HepG2 (cell line): Measurements from ENCODE around the gene GATD1. TPM values are rescaled to one million over a fixed set of nuclear protein-coding genes. Genes with fewer than 3 reads are reported as not detected.

Experiments used
- ATAC-seq: fragments of 200-7000 bp; cut with Tn5 transposase; 3 replicates; pipeline ENCODE4 v1.9.1; 2020; ENCODE audit warnings: mild to moderate bottlenecking, moderate library complexity
- BruUV-seq: library from RNA; stranded (reverse); fragments of 400-500 nt; replicated peaks from 2 replicates; lab custom pipeline; 2021; lab: Mats Ljungman, UMichigan
- CTCF ChIA-PET: fragments of 300-600 bp; formaldehyde crosslinking; extraction: SDS; loops from one replicate; lab custom pipeline; 2021; ENCODE audit warnings: low total read pairs, inconsistent platforms, low intra/inter-chr PET ratio; lab: Yijun Ruan, JAX
- POLR2A ChIA-PET: fragments of 350-600 bp; sonication (Branson Sonifier 250); formaldehyde crosslinking; loops from one replicate; lab custom pipeline; 2020; ENCODE audit warnings: antibody characterized with exemption, inconsistent platforms; lab: Yijun Ruan, JAX
- DNase-seq: peaks from one replicate; pipeline ENCODE4 v3.0.0-alpha.2; 2015; ENCODE audit warnings: low spot score
- FAIRE-seq: peaks from 3 replicates; lab custom pipeline; 2011; peaks lifted over from hg19 to GRCh38; lab: Jason Lieb, UNC
- H2AFZ ChIP-seq: one replicate; pipeline ENCODE4 v1.6.1; 2011; ENCODE audit warnings: low read length, inconsistent platforms
- H3K27ac ChIP-seq: fragments of 300-600 bp; 3 replicates; pipeline ENCODE4 v1.8.0; 2011; ENCODE audit warnings: mixed run types, mild to moderate bottlenecking, mixed read lengths, low read length, inconsistent platforms; ENCODE audit not compliant: insufficient read depth; ENCODE audit errors: extremely low read length
- H3K27me3 ChIP-seq, 2 experiments: fragments of 200-600 bp in 1 of 2; 2 replicates in 1 of 2; 3 replicates in 1 of 2; pipeline versions ENCODE4 v1.6.0 to v1.8.0; 2011; ENCODE audit warnings: low read length in 2 of 2, mild to moderate bottlenecking in 2 of 2, moderate library complexity in 2 of 2, inconsistent platforms in 1 of 2; ENCODE audit not compliant: insufficient read depth in 2 of 2, control insufficient read depth in 1 of 2
- H3K36me3 ChIP-seq, 2 experiments: fragments of 200-600 bp in 1 of 2; replicated peaks in 1 of 2; 2 replicates in 1 of 2; 3 replicates in 1 of 2; pipeline versions ENCODE4 v1.5.1 to v1.8.0; 2011; ENCODE audit warnings: low read length in 2 of 2, inconsistent platforms in 1 of 2; ENCODE audit not compliant: insufficient read depth in 2 of 2, control insufficient read depth in 1 of 2
- H3K4me1 ChIP-seq: 2 replicates; pipeline ENCODE4 v1.5.1; 2012; ENCODE audit warnings: low read length, inconsistent platforms; ENCODE audit not compliant: insufficient read depth
- H3K4me2 ChIP-seq: 2 replicates; pipeline ENCODE4 v1.6.0; 2011; ENCODE audit warnings: low read depth, low read length, inconsistent platforms
- H3K4me3 ChIP-seq, 3 experiments: fragments of 200-600 bp in 1 of 3; sonication (generic), shearing (Covaris generic) in 1 of 3; replicated peaks in 1 of 3; 2 replicates each; pipeline ENCODE4 v1.5.1; 2011 to 2016; ENCODE audit warnings: low read length in 3 of 3, inconsistent platforms in 2 of 3, low read depth in 2 of 3, mild to moderate bottlenecking in 2 of 3, control low read depth in 1 of 3, mixed read lengths in 1 of 3; ENCODE audit not compliant: insufficient read depth in 1 of 3
- H3K79me2 ChIP-seq: one replicate; pipeline ENCODE4 v1.6.1; 2011; ENCODE audit warnings: low read length, inconsistent platforms; ENCODE audit not compliant: insufficient read depth
- H3K9ac ChIP-seq: 2 replicates; pipeline ENCODE4 v1.6.0; 2011; ENCODE audit warnings: mild to moderate bottlenecking, low read depth, low read length, inconsistent platforms; ENCODE audit not compliant: insufficient read depth
- H3K9me3 ChIP-seq: 2 replicates; pipeline ENCODE4 v1.5.1; 2012; ENCODE audit warnings: mild to moderate bottlenecking, low read length
- H4K20me1 ChIP-seq: 2 replicates; pipeline ENCODE4 v1.6.0; 2011; ENCODE audit warnings: inconsistent platforms, mild to moderate bottlenecking, low read length, moderate library complexity; ENCODE audit not compliant: insufficient read depth
- FIP1L1 ChIP-seq: fragments of 200-400 bp; formaldehyde crosslinking; IDR thresholded peaks from 2 replicates; pipeline ENCODE4 v1.6.1; 2018; ENCODE audit warnings: low read depth, mild to moderate bottlenecking, low read length, moderate library complexity, borderline replicate concordance; ENCODE audit not compliant: insufficient read depth
- HNRNPL ChIP-seq: fragments of 200-400 bp; formaldehyde crosslinking; IDR thresholded peaks from 2 replicates; pipeline ENCODE4 v1.6.1; 2017; ENCODE audit warnings: mild to moderate bottlenecking, low read depth, low read length
- HOXD1 ChIP-seq: sonication (generic); formaldehyde crosslinking; IDR thresholded peaks from 2 replicates; pipeline ENCODE4 v1.5.0; 2020; ENCODE audit warnings: missing genetic modification reagents
- KDM2A ChIP-seq: sonication (generic); formaldehyde crosslinking; IDR thresholded peaks from 2 replicates; pipeline ENCODE4 v1.4.0; 2020; ENCODE audit warnings: low read depth, missing genetic modification reagents, borderline replicate concordance
- MED8 ChIP-seq: sonication (generic); formaldehyde crosslinking; IDR thresholded peaks from 2 replicates; pipeline ENCODE4 v1.8.1; 2023; ENCODE audit warnings: mild to moderate bottlenecking, missing genetic modification reagents; ENCODE audit not compliant: insufficient replicate concordance
- MEIS1 ChIP-seq: sonication (generic); formaldehyde crosslinking; IDR thresholded peaks from 2 replicates; pipeline ENCODE4 v1.9.0; 2021; ENCODE audit warnings: mild to moderate bottlenecking, missing genetic modification reagents, moderate library complexity, borderline replicate concordance
- MTF1 ChIP-seq: sonication (generic); formaldehyde crosslinking; IDR thresholded peaks from 2 replicates; pipeline ENCODE4 v1.5.0; 2020; ENCODE audit warnings: missing genetic modification reagents
- POLR2A ChIP-seq, 2 experiments: IDR thresholded peaks; 2 replicates each; pipeline ENCODE4 v1.6.1; 2011; ENCODE audit warnings: low read depth in 2 of 2, low read length in 2 of 2, mild to moderate bottlenecking in 1 of 2, moderate library complexity in 1 of 2; ENCODE audit not compliant: insufficient read depth in 1 of 2
- SAP130 ChIP-seq: IDR thresholded peaks from 2 replicates; pipeline ENCODE4 v1.6.1; 2016; ENCODE audit warnings: low read depth
- SIN3A ChIP-seq: IDR thresholded peaks from 2 replicates; pipeline ENCODE4 v1.6.1; 2011; ENCODE audit warnings: low read depth, mild to moderate bottlenecking, control low read depth, low read length, borderline replicate concordance
- SNRNP70 ChIP-seq: fragments of 200-400 bp; formaldehyde crosslinking; IDR thresholded peaks from 2 replicates; pipeline ENCODE4 v1.6.1; 2017; ENCODE audit warnings: mild to moderate bottlenecking, low read depth, low read length, moderate library complexity
- SP5 ChIP-seq: IDR thresholded peaks from 2 replicates; pipeline ENCODE4 v1.6.1; 2016; ENCODE audit warnings: low read depth, borderline replicate concordance
- TMF1 ChIP-seq: sonication (generic); formaldehyde crosslinking; IDR thresholded peaks from 2 replicates; pipeline ENCODE4 v1.8.1; 2022; ENCODE audit warnings: low read depth, missing genetic modification reagents
- TRIM24 ChIP-seq: sonication (generic); formaldehyde crosslinking; IDR thresholded peaks from 2 replicates; pipeline ENCODE4 v1.8.0; 2022; ENCODE audit warnings: mild to moderate bottlenecking, missing genetic modification reagents
- ZNF333 ChIP-seq: sonication (generic); formaldehyde crosslinking; IDR thresholded peaks from 2 replicates; pipeline ENCODE4 v1.4.0; 2020; ENCODE audit warnings: mild to moderate bottlenecking, missing genetic modification reagents, borderline replicate concordance
- ZNF430 ChIP-seq: sonication (generic); formaldehyde crosslinking; IDR thresholded peaks from 2 replicates; pipeline ENCODE4 v1.9.0; 2021; ENCODE audit warnings: mild to moderate bottlenecking, missing genetic modification reagents
- ZNF607 ChIP-seq: sonication (generic); formaldehyde crosslinking; IDR thresholded peaks from 2 replicates; pipeline ENCODE4 v1.5.1; 2020; ENCODE audit warnings: missing genetic modification reagents, mild to moderate bottlenecking, borderline replicate concordance
- ZNF644 ChIP-seq: IDR thresholded peaks from 2 replicates; pipeline ENCODE4 v1.6.1; 2016; ENCODE audit warnings: low read depth
- WGBS: methylation state at CpG from one replicate; pipeline ENCODE4 v1.1.6; 2017; ENCODE audit warnings: low lambda C conversion rate; 5-methylcytosine and 5-hydroxymethylcytosine counted together
- in situ Hi-C: cut with HindIII; loops from 2 replicates; pipeline ENCODE4 v1.10.0; 2017; ENCODE audit warnings: low pct_unique_long_range_greater_than_20kb; ENCODE audit not compliant: extremely low pct_ligation_motif_present
- intact Hi-C: fragments of 100-400 bp; cut with micrococcal nuclease; formaldehyde crosslinking; loops from one replicate; pipeline ENCODE4 v1.10.0; 2022; ENCODE audit not compliant: unreplicated experiment
- polyA plus RNA-seq, 8 experiments: library from polyadenylated mRNA; depleted of rRNA in 3 of 8; stranded (reverse) in 7 of 8; unstranded in 1 of 8; fragments of >200 nt; fragmentation: Illumina TruSeq in 4 of 8; extraction: Trizol in 4 of 8; gene quantifications; 2 replicates each; pipeline versions ENCODE4 v1.2.1 to v1.2.3, GENCODE V29; 2011 to 2016; ENCODE audit warnings: low read depth in 4 of 8, missing spikeins in 1 of 8, mixed read lengths in 1 of 8; ENCODE audit not compliant: insufficient read depth in 1 of 8
- total RNA-seq, 5 experiments: library from RNA; depleted of rRNA; stranded (reverse); fragments of >200 nt; fragmentation: Illumina TruSeq; extraction: Trizol; gene quantifications; 2 replicates each; pipeline ENCODE4 v1.2.3, GENCODE V29; 2016; ENCODE audit warnings: low read depth in 1 of 5
- TF ChIP-seq, protein P1 (sequence below): sonication (generic); formaldehyde crosslinking; IDR thresholded peaks from 2 replicates; pipeline ENCODE4 v1.4.0; 2020; ENCODE audit warnings: mild to moderate bottlenecking, low read depth, missing genetic modification reagents
- TF ChIP-seq, protein P2 (sequence below): IDR thresholded peaks from 2 replicates; pipeline ENCODE4 v1.6.1; 2012; ENCODE audit warnings: inconsistent platforms
- TF ChIP-seq, protein P3 (sequence below): sonication (generic); formaldehyde crosslinking; IDR thresholded peaks from 2 replicates; pipeline ENCODE4 v1.8.0; 2022; ENCODE audit warnings: mild to moderate bottlenecking, missing genetic modification reagents; ENCODE audit not compliant: insufficient replicate concordance

Gene GATD1
- total and polyA plus RNA-seq, 2 of the 13 experiments (the other 11 are each of a cell fraction or from before 2014, with no cell fraction given), result 31.3 to 60.5 TPM

DNA sequence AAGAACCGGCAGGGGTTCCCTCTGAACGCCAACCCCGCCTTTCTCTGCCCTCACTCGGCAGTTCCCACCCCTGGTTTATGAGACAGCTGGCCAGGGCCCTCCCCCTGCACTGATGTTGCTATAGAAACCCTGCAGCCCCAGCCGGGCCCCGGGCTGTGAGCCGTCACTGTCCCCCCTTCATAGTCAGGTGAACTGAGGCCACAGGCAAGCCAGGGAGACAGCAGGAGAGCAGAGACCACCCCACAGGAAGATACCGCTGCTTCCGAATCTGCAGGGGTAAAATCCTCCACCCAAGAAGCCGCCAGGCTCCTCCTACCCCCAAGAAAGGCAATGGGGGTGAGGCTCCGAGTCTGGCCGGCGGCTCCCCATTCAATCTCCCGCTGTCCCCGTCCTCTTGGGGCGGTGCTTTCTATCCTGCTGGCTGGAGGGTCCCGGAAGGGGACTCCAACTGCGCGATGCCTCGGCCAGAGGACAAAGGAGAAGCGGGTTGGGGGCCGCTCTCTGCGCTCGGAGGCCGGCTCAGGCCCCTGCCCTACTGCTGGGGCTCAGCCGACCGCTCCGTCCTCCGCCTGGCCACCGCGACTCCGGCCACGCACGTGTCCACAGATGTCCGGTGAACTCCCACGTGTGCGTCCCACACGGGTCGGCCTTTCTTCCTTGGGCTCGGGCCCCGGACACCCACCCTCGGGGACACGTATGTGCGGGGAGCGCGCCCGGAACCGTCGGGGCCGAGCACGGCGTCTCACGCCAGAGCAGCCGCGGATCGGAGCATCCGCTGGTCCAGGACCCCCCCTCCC, 20.2 kb upstream of the GATD1 start:
- peak; percentile 51 for FAIRE-seq
- POLR2A ChIA-PET, result interaction anchor here (0.7 to 5.3 kb wide), 6 partner anchors 8 to 43 kb away, joined by 3 to 44 read pairs (median 26); partner anchors contain the start of genes GATD1, PIDD1, PNPLA2 and RPLP2
- in situ Hi-C loops (no loop called here), intact Hi-C loops (no loop called here)
- no peaks in the 10 kb centered on the region for H3K4me1 ChIP-seq
- CTCF ChIA-PET, result interaction anchor here (1.2 kb wide), 1 partner anchor 70 kb away, joined by 4 read pairs; no protein-coding TSS in a partner anchor
- no peaks in the 10 kb centered on the region; a peak in 1 of 5 replicates for H3K27me3 ChIP-seq
- peaks cover 4% of the 10 kb centered on the region for H3K79me2 ChIP-seq
- H4K20me1 ChIP-seq, result no peaks in the 10 kb centered on the region
- H3K4me3 ChIP-seq, result peak overlapping the region; percentile 70 to 97 (median 94)
- peak; percentile 61 for ATAC-seq
- peaks cover 6% of the 10 kb centered on the region in 2 experiments; a peak in 3 of 5 replicates for H3K36me3 ChIP-seq
- peak; percentile 78 for DNase-seq
- whole genome bisulfite sequencing, result 1% methylated on average over 26 of the region's 57 CpGs
- H3K4me2 ChIP-seq, result peak overlapping the region; percentile 100
- peak overlapping the region; percentile 82 for H3K9ac ChIP-seq
- H3K9me3 ChIP-seq, result no peaks in the 10 kb centered on the region
- H2AFZ ChIP-seq, result no peak overlapping the region
- TSS peak; percentile 42 for BruUV-seq
- H3K27ac ChIP-seq, result peak overlapping the region; percentile 80
- TF ChIP-seq ZNF607 (CRISPR knock-in tag) (peak; percentile 8; the same call in 1 of the 2 replicates), MTF1 (CRISPR knock-in tag) (no peak), KDM2A (peak; percentile 95), POLR2A (IDR thresholded peaks at IDR 0.05; ENCODE audit: insufficient read depth in 1 of 2, low read depth in 2 of 2, low read length in 2 of 2) (peak in 1 of 2 experiments; percentile 36; a peak in 1 of 4 replicates), TRIM24 (no peak), HNRNPL (0 out of 2 replicates have a peak, but pooled peaks have one; percentile 35), FIP1L1 (no peak), SP5 (CRISPR knock-in tag) (peak; percentile 11; the same call in 1 of the 2 replicates), MED8 (CRISPR knock-in tag) (peak; percentile 40), SAP130 (CRISPR knock-in tag) (peak; percentile 78), MEIS1 (CRISPR knock-in tag) (no peak), ZNF430 (peak; percentile 60; the same call in 1 of the 2 replicates), TMF1 (CRISPR knock-in tag) (no peak; the same call in 1 of the 2 replicates), HOXD1 (0 out of 2 replicates have a peak, but pooled peaks have one; percentile 16), ZNF644 (CRISPR knock-in tag) (no peak), SIN3A (peak; percentile 85; the same call in 1 of the 2 replicates), ZNF333 (CRISPR knock-in tag) (no peak), SNRNP70 (no peak)
- TF ChIP-seq, protein P1, sequence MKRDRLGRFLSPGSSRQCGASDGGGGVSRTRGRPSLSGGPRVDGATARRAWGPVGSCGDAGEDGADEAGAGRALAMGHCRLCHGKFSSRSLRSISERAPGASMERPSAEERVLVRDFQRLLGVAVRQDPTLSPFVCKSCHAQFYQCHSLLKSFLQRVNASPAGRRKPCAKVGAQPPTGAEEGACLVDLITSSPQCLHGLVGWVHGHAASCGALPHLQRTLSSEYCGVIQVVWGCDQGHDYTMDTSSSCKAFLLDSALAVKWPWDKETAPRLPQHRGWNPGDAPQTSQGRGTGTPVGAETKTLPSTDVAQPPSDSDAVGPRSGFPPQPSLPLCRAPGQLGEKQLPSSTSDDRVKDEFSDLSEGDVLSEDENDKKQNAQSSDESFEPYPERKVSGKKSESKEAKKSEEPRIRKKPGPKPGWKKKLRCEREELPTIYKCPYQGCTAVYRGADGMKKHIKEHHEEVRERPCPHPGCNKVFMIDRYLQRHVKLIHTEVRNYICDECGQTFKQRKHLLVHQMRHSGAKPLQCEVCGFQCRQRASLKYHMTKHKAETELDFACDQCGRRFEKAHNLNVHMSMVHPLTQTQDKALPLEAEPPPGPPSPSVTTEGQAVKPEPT (CRISPR knock-in tag), result no peak
- TF ChIP-seq, protein P2, sequence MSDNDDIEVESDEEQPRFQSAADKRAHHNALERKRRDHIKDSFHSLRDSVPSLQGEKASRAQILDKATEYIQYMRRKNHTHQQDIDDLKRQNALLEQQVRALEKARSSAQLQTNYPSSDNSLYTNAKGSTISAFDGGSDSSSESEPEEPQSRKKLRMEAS, result peak; percentile 62
- TF ChIP-seq, protein P3, sequence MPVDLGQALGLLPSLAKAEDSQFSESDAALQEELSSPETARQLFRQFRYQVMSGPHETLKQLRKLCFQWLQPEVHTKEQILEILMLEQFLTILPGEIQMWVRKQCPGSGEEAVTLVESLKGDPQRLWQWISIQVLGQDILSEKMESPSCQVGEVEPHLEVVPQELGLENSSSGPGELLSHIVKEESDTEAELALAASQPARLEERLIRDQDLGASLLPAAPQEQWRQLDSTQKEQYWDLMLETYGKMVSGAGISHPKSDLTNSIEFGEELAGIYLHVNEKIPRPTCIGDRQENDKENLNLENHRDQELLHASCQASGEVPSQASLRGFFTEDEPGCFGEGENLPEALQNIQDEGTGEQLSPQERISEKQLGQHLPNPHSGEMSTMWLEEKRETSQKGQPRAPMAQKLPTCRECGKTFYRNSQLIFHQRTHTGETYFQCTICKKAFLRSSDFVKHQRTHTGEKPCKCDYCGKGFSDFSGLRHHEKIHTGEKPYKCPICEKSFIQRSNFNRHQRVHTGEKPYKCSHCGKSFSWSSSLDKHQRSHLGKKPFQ (CRISPR knock-in tag), result peak; percentile 78
